H9 (cell line): ENCODE data around the gene ZNF654. TPM values are rescaled to one million over a fixed set of nuclear protein-coding genes. Genes with fewer than 3 reads are reported as not detected.

Experiments
- DNase-seq: peaks from one replicate; pipeline ENCODE4 v3.0.0-alpha.2; 2017
- H2AFZ ChIP-seq: one replicate; pipeline ENCODE4 v1.6.1; 2013; ENCODE audit warnings: mild to moderate bottlenecking, low read length, control low read depth, moderate library complexity
- H2AK5ac ChIP-seq: 2 replicates; pipeline ENCODE4 v1.6.1; 2013; ENCODE audit warnings: low read length, control low read depth, mixed read lengths; ENCODE audit not compliant: insufficient read length
- H2BK120ac ChIP-seq: one replicate; pipeline ENCODE4 v1.6.1; 2013; ENCODE audit warnings: low read depth, mild to moderate bottlenecking, low read length, control low read depth, inconsistent platforms; ENCODE audit not compliant: poor library complexity, severe bottlenecking
- H2BK12ac ChIP-seq: 2 replicates; pipeline ENCODE4 v1.6.1; 2013; ENCODE audit warnings: low read length, control low read depth, mixed read lengths, low read depth; ENCODE audit not compliant: insufficient read length
- H2BK15ac ChIP-seq: 2 replicates; pipeline ENCODE4 v1.6.1; 2013; ENCODE audit warnings: low read depth, low read length, control low read depth
- H2BK20ac ChIP-seq: one replicate; pipeline ENCODE4 v1.6.1; 2013; ENCODE audit warnings: low read depth, mild to moderate bottlenecking, low read length, control low read depth, inconsistent platforms; ENCODE audit not compliant: poor library complexity, severe bottlenecking
- H2BK5ac ChIP-seq: 2 replicates; pipeline ENCODE4 v1.6.1; 2013; ENCODE audit warnings: low read length, control low read depth, mixed read lengths; ENCODE audit not compliant: insufficient read length
- H3K14ac ChIP-seq: 2 replicates; pipeline ENCODE4 v1.6.1; 2013; ENCODE audit warnings: low read length, control low read depth; ENCODE audit not compliant: insufficient read depth
- H3K18ac ChIP-seq: 2 replicates; pipeline ENCODE4 v1.6.1; 2013; ENCODE audit warnings: low read depth, mild to moderate bottlenecking, mixed read lengths, low read length, control low read depth; ENCODE audit not compliant: insufficient read length
- H3K23ac ChIP-seq: 2 replicates; pipeline ENCODE4 v1.6.1; 2013; ENCODE audit warnings: low read length, control low read depth, mixed read lengths, low read depth; ENCODE audit not compliant: insufficient read length
- H3K23me2 ChIP-seq: 2 replicates; pipeline ENCODE4 v1.6.1; 2013; ENCODE audit warnings: low read depth, mild to moderate bottlenecking, mixed read lengths, low read length, control low read depth; ENCODE audit not compliant: insufficient read length, poor library complexity, severe bottlenecking
- H3K27ac ChIP-seq: 2 replicates; pipeline ENCODE4 v1.5.1; 2013; ENCODE audit warnings: low read length, control low read depth, mixed read lengths, low read depth; ENCODE audit not compliant: insufficient read length
- H3K27me3 ChIP-seq: 2 replicates; pipeline ENCODE4 v1.6.1; 2013; ENCODE audit warnings: low read length, control low read depth, inconsistent platforms; ENCODE audit not compliant: insufficient read depth
- H3K4ac ChIP-seq: 2 replicates; pipeline ENCODE4 v1.6.1; 2013; ENCODE audit warnings: low read depth, mild to moderate bottlenecking, control low read depth, inconsistent platforms, low read length, moderate library complexity
- H3K4me1 ChIP-seq: 2 replicates; pipeline ENCODE4 v1.6.1; 2013; ENCODE audit warnings: low read length, control low read depth, inconsistent platforms; ENCODE audit not compliant: insufficient read depth
- H3K4me2 ChIP-seq: 2 replicates; pipeline ENCODE4 v1.6.1; 2013; ENCODE audit warnings: low read length, control low read depth, mixed read lengths; ENCODE audit not compliant: insufficient read length, insufficient read depth
- H3K56ac ChIP-seq: 2 replicates; pipeline ENCODE4 v1.6.1; 2013; ENCODE audit warnings: low read depth, mild to moderate bottlenecking, mixed read lengths, low read length, control low read depth; ENCODE audit not compliant: insufficient read length
- H3K79me1 ChIP-seq: 2 replicates; pipeline ENCODE4 v1.6.1; 2013; ENCODE audit warnings: low read depth, mild to moderate bottlenecking, moderate library complexity, low read length, control low read depth, inconsistent platforms; ENCODE audit not compliant: insufficient read depth, poor library complexity, severe bottlenecking
- H3K79me2 ChIP-seq: 2 replicates; pipeline ENCODE4 v1.6.1; 2013; ENCODE audit warnings: low read length, control low read depth, inconsistent platforms; ENCODE audit not compliant: insufficient read depth
- H3K9ac ChIP-seq: 2 replicates; pipeline ENCODE4 v1.6.1; 2013; ENCODE audit warnings: low read length, control low read depth, mixed read lengths; ENCODE audit not compliant: insufficient read length; ENCODE audit errors: extremely low read depth
- H3K9me3 ChIP-seq: one replicate; pipeline ENCODE4 v1.6.1; 2013; ENCODE audit warnings: low read depth, low read length, inconsistent platforms; ENCODE audit not compliant: control insufficient read depth
- H3T11ph ChIP-seq: one replicate; pipeline ENCODE4 v1.6.1; 2013; ENCODE audit warnings: mild to moderate bottlenecking, low read length, control low read depth, inconsistent platforms
- H4K20me1 ChIP-seq: one replicate; pipeline ENCODE4 v1.6.1; 2013; ENCODE audit not compliant: control insufficient read depth, insufficient read length, insufficient read depth
- H4K5ac ChIP-seq: 2 replicates; pipeline ENCODE4 v1.6.1; 2013; ENCODE audit warnings: low read depth, mild to moderate bottlenecking, mixed read lengths, low read length, control low read depth; ENCODE audit not compliant: insufficient read length
- H4K8ac ChIP-seq: replicated peaks from 2 replicates; pipeline ENCODE4 v1.6.1; 2013; ENCODE audit warnings: low read length, control low read depth, mixed read lengths, low read depth; ENCODE audit not compliant: insufficient read length
- H4K91ac ChIP-seq: 2 replicates; pipeline ENCODE4 v1.6.1; 2013; ENCODE audit warnings: low read depth, mild to moderate bottlenecking, moderate library complexity, mixed read lengths, low read length, control low read depth; ENCODE audit not compliant: insufficient read length
- H3K27ac Mint-ChIP-seq, 3 experiments: 2 replicates in 2 of 3; 3 replicates in 1 of 3; pipeline ENCODE4 v1.8.0; 2020 to 2021; ENCODE audit warnings: mixed read lengths in 3 of 3, mild to moderate bottlenecking in 1 of 3, moderate library complexity in 1 of 3
- H3K27me3 Mint-ChIP-seq: 2 replicates; pipeline ENCODE4 v1.8.0; 2021; ENCODE audit warnings: low read depth, mild to moderate bottlenecking, moderate library complexity, mixed read lengths
- H3K36me3 Mint-ChIP-seq, 3 experiments: 2 replicates in 2 of 3; 3 replicates in 1 of 3; pipeline ENCODE4 v1.8.0; 2020 to 2021; ENCODE audit warnings: low read depth in 3 of 3, mixed read lengths in 3 of 3; ENCODE audit not compliant: insufficient read depth in 1 of 3
- H3K4me1 Mint-ChIP-seq, 2 experiments: 2 replicates each; pipeline ENCODE4 v1.8.0; 2020; ENCODE audit warnings: mixed read lengths in 2 of 2
- H3K4me3 Mint-ChIP-seq, 2 experiments: 2 replicates in 1 of 2; 3 replicates in 1 of 2; pipeline ENCODE4 v1.8.0; 2020 to 2021; ENCODE audit warnings: mild to moderate bottlenecking in 2 of 2, mixed read lengths in 2 of 2, moderate library complexity in 1 of 2
- H3K9me3 Mint-ChIP-seq, 2 experiments: 2 replicates in 1 of 2; 3 replicates in 1 of 2; pipeline ENCODE4 v1.8.0; 2020; ENCODE audit warnings: mild to moderate bottlenecking in 2 of 2, mixed read lengths in 2 of 2, moderate library complexity in 1 of 2
- CTCF ChIP-seq: fragments of 200-600 bp; sonication (generic); conservative IDR thresholded peaks from 3 replicates; pipeline ENCODE4 v1.8.0; 2021; ENCODE audit warnings: antibody characterized with exemption, mild to moderate bottlenecking
- WGBS: extraction: QIAGEN DNeasy Blood & Tissue Kit; methylation state at CpG from one replicate; pipeline ENCODE4 v1.1.7; 2013; ENCODE audit warnings: missing lambda C conversion rate, low lambda C conversion rate, mixed read lengths; ENCODE audit not compliant: insufficient read length; ENCODE audit errors: extremely low coverage; 5-methylcytosine and 5-hydroxymethylcytosine counted together
- total RNA-seq: library from RNA; stranded (reverse); gene quantifications from 2 replicates; pipeline ENCODE4 v1.2.1, GENCODE V29; 2021

Gene ZNF654
- total RNA-seq, 1 experiment from 2014 or later = 8.7 TPM

GRCh38 chr3:88166419-88166971, 107.4 kb downstream of the ZNF654 start:
- Histone ChIP-seq H2BK15ac (no peak overlapping the region), H2BK120ac (no peak overlapping the region), H3T11ph (no peak overlapping the region), H3K23ac (no peak overlapping the region), H2AFZ (no peak overlapping the region), H3K9me3 (no peaks in the 10 kb centered on the region), H3K4ac (no peak overlapping the region), H4K5ac (no peak overlapping the region), H3K18ac (no peak overlapping the region), H3K4me2 (no peak overlapping the region), H3K14ac (no peak overlapping the region), H4K20me1 (no peaks in the 10 kb centered on the region), H3K23me2 (no peaks in the 10 kb centered on the region), H3K27ac (no peak overlapping the region), H2BK20ac (no peak overlapping the region), H3K27me3 (no peaks in the 10 kb centered on the region), H3K9ac (no peak overlapping the region), H4K91ac (no peak overlapping the region), H3K79me2 (no peaks in the 10 kb centered on the region), H2BK12ac (no peak overlapping the region), H3K4me1 (no peaks in the 10 kb centered on the region), H4K8ac (no peak overlapping the region), H2AK5ac (no peak overlapping the region), H3K56ac (no peak overlapping the region), H2BK5ac (no peak overlapping the region), H3K79me1 (no peaks in the 10 kb centered on the region)
- no peak overlapping the region for H3K4me3 Mint-ChIP-seq
- H3K4me1 Mint-ChIP-seq = peaks cover 0 to 3% of the 10 kb centered on the region in 2 experiments; a peak in 1 of 4 replicates
- H3K9me3 Mint-ChIP-seq = peaks cover 0 to 5% of the 10 kb centered on the region in 2 experiments; a peak in 2 of 5 replicates
- DNase-seq = no peak
- H3K27me3 Mint-ChIP-seq = no peaks in the 10 kb centered on the region
- no CpG with 5 or more reads among the region's 2 CpGs for WGBS
- no peak for TF ChIP-seq CTCF
- H3K36me3 Mint-ChIP-seq = peaks cover 6 to 35% (median 18%) of the 10 kb centered on the region in 3 experiments; a peak in 5 of 7 replicates
- no peak overlapping the region for H3K27ac Mint-ChIP-seq
